IPS DF 4.7 (cell line): ENCODE data around the gene TRIM47.
"Not testable (repeated sequence)": the region's sequence is repeated elsewhere in the genome, so short reads cannot be mapped to it uniquely, and the experiment has no call there.

ENCODE experiments used
- DNase-seq: peaks from one replicate; pipeline ENCODE4 v3.0.0-alpha.2; 2013; ENCODE audit warnings: low spot score; ENCODE audit errors: extremely low read depth

The TRIM47 gene

DNA sequence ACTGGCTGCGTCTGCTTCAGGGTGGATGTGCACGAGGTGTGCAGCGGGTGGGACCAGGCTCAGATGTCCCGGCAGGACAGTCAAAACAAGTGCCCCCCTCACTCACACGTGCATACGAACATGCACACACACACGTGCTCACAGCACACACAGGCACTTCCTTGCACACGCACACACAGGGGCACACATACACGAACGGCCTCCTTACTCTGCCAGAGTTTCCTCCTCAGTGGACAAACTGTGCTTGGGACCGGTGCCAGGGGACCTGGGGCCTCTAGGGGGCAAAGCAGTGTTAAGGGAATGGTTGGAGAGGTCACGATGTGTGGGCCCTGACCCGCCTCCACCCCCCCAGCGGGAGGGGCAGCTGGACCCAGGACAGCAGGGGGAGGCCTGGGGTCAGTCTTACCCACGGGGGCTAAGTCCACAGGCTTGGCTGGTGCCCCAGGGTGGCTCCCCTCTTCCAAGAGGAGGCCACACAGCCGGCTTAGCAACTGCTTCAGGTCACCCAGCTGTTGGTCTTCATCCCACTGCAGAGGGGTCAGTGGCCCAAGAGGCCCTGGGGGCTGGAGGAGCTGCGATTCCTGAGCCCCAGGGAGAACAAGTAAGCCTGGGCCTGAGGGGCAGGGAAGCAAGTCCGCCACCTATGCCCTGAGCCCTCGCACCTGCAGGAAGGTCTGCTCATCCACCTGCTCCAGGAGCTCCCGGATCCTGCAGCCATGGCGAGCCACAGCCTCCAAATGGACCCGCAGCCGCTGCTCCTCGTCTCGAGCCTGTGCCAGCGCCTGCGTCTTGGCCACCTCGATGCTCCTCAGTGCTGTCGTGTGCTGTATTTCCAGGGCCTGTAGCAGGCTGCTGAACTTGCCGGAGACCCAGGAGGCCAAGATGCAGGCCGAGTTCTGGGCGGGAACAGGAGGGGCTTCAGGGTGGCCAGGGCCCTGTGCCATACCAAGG, 13.5 kb upstream of the TRIM47 start:
- DNase-seq, result no peak

DNA sequence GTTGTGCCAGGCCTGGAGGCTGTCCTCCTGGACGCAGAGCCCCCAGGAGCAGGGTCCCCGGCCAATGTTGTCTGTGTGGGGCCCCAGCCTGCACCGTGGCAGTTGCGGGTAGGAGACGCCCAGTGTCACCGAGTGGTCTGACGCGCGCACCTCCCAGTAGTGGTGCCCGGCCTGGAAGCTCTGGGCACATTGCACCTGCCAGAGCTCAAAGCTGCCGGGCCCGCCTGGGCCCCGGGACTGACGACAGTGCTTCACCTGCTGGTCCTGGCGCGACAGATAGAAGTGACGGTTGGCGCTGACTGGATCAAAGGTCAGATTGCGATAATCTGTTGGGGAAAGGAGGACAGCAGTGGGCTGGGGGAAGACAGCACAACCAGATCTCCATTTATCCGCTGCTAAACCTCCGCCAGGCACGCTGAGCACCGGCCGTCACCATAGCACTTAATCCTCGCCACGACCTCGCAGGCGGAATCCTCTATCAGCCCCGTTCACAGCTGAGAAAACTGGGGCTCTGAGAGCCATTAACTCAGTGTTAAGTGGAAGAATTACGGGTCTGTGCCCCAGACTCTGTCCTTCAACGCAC, 12.7 kb upstream of the TRIM47 start:
- DNase-seq, result no peak

DNA sequence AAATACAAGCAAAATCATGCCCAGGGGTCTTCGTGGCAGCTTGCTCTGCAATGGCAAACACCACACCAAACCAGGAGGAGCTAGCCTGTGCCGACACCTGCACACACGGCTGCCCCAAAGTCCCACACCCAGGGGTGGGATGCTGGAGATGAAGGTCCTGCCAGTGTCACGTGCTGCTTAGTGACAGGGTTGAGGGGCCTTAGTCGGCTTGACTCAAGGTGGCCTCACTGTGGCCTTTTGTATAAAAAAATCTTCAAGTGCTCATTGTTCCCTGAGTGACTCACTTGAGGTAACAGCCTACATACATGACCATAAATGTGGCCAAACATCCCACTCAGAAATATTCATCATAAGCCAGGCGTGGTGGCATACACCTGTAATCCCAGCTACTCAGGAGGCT, 11.1 kb upstream of the TRIM47 start:
- no peak for DNase-seq

DNA sequence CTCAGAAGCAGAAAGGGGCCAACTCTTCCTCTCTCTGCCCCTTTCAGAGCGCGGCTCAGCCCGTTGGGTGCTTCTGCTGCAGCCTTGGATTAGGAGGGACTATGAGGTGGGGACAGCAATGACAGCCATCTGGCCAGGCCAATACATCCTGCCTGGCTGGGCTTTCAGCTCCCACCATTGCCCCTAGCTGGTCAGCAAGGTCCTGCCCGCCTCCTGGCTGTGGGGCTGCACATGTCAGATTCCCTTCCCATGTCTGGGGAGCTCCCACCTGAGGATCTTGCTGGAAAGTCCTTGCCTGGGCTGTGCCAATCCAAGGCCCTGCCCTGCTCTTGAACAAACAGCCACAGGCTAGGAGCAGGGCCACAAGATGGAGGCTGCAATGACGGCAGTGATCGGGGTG, 10.1 kb upstream of the TRIM47 start:
- no peak for DNase-seq

DNA sequence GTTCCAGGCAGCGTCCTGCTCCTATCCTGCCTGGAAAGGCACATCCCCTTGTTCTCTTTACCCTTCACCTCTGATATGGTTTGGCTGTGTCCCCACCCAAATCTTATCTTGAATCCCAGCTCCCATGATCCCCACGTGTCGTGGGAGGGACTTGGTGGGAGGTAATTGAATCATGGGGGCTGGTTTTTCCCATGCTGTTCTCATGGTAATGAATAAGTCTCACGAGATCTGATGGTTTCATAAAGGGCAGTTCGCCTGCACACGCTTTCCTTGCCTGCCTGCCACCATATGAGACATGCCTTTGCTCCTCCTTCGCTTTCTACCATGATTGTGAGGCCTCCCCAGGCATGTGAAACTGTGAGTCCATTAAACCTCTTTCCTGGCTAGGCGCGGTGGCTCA, 7.5 kb upstream of the TRIM47 start:
- not testable (repeated sequence) for DNase-seq

DNA sequence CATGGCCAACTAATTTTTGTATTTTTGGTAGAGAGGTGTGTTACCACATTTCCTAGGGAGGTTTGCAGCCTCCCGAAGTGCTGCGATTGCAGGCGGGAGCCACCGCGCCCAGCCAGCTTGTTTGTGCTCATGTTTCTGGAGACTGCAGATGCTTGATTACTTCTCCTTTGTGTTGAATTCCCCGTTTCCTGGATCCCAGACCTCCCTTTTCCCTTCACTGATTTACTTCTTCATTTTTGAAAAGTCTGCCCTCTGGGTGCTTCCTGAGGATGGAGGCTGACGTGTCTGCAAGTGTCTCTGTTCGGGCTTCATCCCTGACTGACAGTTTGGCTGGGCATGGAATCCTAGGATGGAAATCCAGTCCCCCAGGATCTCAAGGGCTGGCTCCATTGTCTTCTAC, 7.0 kb upstream of the TRIM47 start:
- DNase-seq, result no peak

DNA sequence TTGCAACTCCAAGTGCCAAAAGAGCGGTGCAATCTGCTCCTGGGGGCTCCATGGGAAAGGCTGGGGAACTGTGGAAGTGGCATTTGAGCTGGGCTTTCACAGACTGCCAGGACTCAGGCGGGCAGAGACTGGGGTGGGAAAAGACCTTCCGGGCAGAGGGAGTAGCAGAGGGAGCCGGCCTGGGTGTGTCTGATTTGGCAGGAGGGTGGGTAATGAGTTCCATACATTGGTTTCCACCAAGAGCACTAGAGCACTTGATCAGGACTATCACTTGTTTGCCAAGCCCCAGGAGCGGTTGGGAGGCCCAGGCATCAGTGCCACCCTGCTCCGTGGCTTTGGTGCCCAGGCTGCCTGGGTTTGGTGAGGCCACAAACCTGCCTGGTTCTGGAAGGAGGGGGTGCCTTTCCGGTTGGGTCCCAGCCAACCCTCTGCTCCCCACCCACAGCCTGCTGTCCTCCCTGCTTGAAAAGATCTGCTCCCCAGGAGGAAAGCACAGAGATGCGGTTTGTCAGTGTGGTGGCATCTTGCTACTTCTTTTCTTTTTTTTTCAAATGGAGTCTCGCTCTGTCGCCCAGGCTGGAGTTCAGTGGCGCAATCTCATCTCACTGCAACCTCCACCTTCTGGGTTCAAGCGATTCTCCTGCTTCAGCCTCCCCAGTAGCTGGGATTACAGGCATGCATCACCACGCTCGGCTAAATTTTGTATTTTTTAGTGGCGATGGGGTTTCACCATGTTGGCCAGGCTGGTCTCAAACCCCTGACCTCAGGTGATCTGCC, 3.5 kb upstream of the TRIM47 start:
- DNase-seq, result no peak

DNA sequence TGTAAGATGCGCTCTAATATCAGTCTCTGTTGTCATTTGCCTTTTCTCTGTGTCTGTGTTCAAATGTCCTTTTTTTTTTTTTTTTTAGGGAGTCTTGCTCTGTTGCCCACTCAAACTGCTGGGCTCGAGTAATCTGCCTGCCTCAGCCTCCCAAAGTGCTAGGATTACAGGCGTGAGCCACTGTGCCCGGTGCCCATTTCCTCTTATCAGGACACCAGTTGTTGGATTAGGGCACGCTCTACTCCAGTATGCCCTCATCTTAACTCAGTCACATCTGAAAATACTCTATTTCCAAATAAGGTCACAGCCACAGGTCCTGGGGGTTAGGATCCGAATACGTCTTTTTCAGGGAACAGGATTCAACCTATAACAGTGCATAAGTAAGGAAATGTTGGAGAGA, 1.9 kb upstream of the TRIM47 start:
- DNase-seq, result no peak

DNA sequence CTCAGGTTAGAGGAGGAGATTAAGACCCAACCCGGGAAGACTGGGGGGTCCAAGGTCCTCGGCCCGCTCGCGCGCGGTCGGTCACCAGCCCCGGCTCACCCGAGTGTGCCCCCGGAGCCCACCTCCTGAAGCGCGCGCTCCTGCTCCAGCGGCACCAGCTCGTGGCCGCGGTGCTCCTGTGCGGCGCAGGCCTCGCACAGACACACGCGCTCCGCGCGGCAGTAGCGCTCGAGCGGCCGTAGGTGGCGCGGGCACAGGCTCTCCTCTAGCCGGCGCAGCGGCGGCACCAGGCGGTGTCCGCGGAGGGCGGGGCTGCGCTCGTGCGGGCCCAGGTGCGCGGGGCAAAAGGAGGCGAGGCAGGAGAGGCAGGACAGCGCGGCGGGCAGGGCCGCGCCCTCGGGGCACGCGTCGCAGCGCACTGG, 618 bp downstream of the TRIM47 start:
- no peak for DNase-seq

DNA sequence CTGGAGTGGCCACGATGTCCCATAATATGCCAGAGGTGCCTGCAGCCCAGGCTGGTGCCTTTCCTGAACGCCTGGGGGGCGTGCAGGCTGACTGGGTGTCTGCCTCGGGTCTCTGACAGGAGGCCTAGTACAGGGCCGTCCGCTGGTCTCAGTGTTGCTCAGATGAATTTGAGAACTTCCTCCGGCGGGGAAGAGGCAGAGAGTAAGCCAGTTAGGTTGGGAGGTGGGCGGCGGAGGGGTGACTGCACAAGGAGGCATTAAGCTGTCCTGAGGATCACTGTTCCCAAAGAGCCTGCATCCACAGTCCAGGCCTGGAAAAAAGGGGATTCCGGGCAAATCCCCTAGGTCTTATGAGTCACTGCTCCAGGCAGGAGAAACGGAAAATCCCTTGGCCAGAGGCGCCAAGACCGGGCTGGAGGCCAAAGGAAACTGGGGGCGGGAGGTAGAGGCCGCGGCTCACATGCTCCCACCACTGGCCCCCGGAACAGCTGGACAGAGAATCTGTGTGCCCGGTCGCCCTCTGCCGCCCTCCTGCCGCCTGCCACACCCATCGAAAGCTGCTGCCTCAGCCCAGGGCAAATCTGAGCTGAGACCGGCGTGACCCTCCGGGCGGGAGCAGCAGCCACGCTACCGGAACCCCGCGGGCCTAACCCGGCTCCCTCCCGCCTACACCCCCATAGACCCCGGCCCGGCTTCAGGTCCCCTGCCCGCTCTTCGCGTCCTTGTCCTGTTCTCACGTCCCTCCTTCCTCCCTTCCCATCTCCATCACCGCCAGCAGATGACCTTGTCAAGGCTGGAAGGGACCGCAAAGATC, 1.2 kb downstream of the TRIM47 start:
- DNase-seq, result no peak

DNA sequence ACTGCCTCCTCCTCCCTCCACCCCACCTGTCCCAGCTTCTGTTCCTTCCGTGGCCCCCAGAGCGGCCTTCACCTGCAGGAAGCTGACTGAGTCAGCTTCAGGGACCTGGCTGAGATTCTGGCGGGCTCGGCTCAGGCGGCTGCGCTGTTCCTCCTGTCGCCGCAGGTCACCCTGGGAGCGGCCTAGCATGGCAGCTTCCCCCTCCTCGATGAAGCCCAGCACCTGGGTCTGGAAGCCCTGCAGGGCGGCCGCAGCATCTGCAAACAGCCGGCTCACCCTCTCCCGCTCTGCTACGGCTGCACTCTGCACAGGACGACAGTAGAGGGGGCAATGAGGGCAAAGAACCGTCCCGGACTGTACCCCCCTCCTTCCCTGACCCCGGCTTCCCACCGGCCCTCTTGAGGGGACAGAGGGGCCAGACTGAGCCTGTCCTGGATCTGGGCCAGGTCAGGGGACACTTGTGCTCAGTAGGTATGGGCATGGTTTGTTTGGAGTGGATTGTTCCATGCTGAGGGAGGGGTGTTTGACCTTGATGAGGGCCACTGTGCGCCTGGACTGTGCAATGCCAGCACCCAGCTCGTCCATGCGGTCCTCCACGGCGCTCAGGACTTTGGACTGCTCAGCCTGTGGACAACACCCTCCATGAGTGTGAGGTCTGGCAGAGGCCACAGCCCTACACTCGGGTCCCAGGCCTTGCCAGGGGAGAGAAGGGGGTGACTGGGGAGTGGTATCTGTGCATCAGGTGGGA, 2.0 kb downstream of the TRIM47 start:
- DNase-seq, result no peak

DNA sequence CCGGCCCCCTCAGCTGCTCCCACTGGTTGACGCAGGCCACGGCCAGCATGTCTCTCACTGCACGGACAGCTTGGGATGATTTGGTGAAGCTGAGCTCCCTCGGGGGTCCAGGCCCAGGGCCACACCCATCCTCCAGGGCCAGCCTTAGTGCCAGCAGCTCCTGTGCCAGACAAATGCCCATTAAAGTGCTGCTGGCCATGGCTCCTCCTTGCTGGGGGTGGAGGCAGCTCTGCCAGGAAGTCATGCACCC, 2.5 kb downstream of the TRIM47 start:
- DNase-seq, result no peak

DNA sequence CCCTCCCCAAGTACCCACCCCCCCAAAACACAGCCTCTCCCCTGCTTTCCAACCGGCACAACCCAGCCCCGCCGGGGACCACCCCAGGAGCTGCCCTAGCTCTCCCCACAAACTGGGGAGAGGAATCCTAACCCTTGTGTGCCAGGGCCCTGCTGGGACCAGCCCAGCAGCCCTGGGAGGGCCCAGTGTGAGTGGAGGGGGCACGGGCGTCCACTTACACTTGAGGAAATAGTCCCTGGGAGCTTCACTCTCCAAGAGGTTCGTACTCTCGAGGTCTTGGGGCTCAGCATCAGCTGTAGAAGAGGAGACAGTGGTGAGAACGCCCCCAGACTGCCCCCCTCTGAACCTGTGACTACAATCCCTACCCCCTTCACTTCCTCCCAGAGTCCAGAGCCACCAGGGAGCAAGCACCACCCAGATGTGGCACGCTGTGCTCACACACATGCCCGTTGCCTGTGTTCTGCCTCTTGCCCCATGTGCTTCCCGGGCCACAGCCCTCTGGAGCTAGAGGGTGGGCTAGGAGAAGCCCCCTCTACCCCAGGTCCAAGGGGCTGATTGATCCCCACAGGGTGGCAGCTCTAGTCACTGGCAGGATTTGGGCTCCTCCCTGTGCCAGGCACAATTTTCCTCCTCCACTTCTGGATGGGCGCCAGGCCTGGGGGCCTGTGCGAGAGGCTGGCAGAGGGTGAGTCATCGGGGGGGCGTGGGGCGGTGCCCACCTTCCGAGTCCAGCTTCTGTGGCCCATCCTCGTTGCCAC, 3.0 kb downstream of the TRIM47 start:
- no peak for DNase-seq

DNA sequence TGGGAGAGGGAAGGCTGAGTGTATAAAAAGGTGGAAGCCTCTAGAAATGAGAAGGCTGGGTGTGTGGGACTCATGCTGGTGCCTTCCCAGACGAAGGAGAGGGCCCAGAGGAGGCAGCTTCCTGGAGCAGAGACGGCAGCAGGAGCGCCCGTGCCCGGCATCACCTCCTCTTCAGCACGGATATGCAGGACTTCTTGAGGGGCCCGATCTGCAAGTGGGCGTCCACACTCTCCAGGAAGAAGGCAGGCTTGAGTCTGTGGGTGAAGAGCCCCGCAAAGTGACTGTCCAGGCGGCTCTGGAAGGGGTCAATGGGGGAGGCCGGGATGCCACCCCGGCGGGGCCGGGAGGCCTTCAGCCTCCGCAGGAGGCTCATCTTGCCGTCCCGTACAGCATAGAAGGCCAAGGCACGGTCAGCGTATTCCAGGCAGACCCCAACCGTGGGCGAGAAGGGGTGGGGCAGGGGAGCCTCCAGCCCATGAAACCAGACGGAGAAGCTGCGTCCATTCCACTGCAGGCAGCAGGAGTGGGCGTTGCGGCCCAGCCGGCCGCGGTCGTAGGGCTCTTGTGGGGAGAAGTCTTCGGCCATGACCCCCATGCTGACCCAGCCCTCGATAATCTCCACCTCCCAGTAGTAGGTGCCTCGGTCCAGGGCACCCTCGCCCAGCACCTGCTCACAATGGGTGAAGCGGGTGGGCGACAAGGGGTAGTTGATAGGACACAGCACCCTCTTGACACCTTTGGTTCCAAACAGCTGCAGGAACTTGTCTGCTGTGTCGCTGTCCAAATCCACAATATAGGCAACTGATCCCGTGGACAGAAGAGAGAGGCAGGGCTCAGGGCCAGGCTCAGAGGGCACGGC, 3.8 kb downstream of the TRIM47 start:
- no peak for DNase-seq

DNA sequence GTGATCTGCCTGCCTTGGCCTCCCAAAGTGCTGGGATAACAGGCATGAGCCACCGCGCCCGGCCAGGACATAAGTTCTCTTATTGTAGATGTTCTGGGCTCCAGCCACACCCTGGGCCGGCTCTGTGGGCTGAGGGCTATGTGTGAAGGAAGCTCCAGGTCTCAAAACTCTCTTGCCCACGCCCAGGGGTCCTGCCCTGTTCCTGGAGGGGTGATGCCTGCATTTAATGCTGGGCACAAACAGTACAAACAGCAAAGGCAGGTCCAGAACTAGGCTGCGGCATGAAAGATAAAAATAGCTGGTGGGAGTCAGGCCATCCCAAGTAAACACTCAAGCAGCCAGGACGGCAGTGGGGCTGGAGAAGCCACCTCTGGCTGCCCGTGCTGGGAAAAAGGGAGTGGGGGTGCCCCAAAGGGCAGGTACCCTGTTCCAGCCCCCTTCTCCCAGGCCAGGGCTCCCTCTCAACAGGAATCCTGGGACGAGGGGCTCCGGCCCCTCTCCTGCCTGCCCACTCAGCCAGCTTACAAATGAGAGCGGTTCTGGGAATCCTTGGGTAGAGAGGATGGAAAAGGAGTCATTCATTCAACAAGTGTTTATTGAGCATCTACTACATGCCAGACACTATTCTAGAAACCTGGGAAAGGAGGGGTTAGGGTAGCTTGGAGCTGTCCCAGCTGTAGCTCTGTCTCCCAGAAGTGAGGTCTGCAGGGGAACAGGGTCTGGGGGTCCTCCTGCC, 4.6 kb downstream of the TRIM47 start:
- DNase-seq, result no peak

DNA sequence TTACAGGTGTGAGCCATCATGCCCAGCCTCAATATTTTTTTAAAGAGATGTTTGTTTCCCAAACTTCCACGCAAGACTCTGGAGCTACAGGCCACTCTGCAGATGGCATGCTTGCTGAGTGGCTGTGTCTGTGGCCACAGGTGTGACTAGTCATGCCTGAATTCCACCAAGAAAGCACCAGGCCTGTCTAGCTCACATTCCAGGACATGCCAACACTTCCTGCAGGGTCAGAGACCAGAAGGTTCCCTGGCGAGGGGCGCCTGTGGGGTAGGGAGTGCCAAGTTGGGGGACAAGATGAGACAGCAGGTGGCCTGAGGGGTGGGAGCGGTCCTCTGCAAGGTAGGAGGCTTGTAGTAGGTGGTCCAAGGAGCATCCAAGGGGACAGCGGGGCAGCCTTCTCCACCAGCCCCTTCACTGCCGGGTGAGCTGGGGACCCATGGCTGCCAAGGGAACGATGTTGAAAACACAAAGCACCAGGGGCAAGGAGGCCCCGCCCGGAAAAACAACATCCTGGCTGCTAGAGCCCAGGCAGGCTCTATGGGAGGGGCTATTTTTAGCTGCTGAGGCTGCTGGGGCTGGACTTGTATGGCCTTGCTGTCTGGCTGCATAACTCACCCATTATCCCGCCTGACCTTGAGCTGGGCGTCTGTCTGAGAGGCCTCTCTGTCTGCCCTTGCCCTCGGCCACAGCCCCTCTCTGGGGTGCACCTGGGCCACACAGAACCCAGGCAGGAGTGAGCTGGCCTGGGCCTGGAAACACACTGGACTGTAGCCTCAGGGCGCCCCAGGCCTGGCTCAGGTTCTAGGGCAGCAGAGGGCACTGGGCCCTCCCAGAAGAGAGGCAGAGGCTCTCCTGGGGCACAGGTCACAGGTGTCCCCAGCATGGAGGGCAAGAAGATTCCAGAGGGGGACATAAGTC, 5.7 kb downstream of the TRIM47 start:
- no peak for DNase-seq

DNA sequence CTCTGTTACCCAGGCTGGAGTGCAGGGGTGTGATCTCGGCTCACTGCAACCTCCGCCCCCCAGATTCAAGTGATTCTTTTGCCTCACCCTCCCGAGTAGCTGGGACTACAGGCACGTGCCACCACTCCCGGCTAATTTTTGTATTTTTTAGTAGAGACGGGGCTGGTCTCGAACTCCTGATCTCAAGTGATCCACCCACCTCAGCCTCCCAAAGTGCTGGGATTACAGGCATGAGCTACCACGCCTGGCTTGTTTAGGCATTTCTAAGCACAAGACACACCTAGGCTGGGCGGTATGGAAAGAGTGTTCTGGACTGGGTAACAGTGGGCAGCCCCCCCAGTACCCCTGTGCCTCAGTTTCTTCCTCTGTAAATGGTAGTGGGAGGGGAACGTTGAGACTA, 8.2 kb downstream of the TRIM47 start:
- DNase-seq, result not testable (repeated sequence)
